ENCODE measurements around the gene DGKB. TPM values are rescaled to one million over a fixed set of nuclear protein-coding genes. Genes with fewer than 3 reads are reported as not detected.
A peak's percentile ranks its signal among the peaks of the same experiment; 100 is the strongest.

Gene DGKB
- total and polyA plus RNA-seq, 9 donors = under 0.01 to 1.3 (median 0.28) TPM; not detected in 2

- H3K4me1 ChIP-seq (ENCODE audit: insufficient read depth) = no peaks in the 10 kb centered on the region
- no peak overlapping the region for H3K4me3 ChIP-seq
- H3K36me3 ChIP-seq = no peaks in the 10 kb centered on the region
- no peak for DNase-seq
- intact Hi-C loops (cut with DNase I) = no loop called here
- H3K9me3 ChIP-seq = no peaks in the 10 kb centered on the region
- no peak overlapping the region for H3K27ac ChIP-seq
- no peak for TF ChIP-seq EP300 (IDR thresholded peaks at IDR 0.05)
- no peak for TF ChIP-seq POLR2A (IDR thresholded peaks at IDR 0.05)
- TF ChIP-seq CTCF (IDR thresholded peaks at IDR 0.05) = no peak
- no peaks in the 10 kb centered on the region for H3K27me3 ChIP-seq
These were observed 135.8 kb downstream of the DGKB start for GRCh38 chr7:14766747-14767146.

GRCh38 chr7:14765731-14766130, 136.8 kb downstream of the DGKB start:
- no peaks in the 10 kb centered on the region for H3K36me3 ChIP-seq
- H3K27me3 ChIP-seq = no peaks in the 10 kb centered on the region
- H3K4me3 ChIP-seq = no peak overlapping the region
- 76 to 81% (median 77%) methylated on average over 2 of the region's 2 CpGs for WGBS, 3 donors
- TF ChIP-seq POLR2A (IDR thresholded peaks at IDR 0.05) (no peak), EP300 (IDR thresholded peaks at IDR 0.05) (no peak)
- H3K4me1 ChIP-seq (ENCODE audit: insufficient read depth) = no peaks in the 10 kb centered on the region
- DNase-seq = no peak
- H3K27ac ChIP-seq = no peak overlapping the region
- intact Hi-C loops (cut with DNase I) = no loop called here
- H3K9me3 ChIP-seq = no peaks in the 10 kb centered on the region

GRCh38 chr7:14762561-14762960, 140.0 kb downstream of the DGKB start:
- H3K4me1 ChIP-seq (ENCODE audit: insufficient read depth) = no peaks in the 10 kb centered on the region
- intact Hi-C loops (cut with DNase I) = no loop called here
- H3K4me3 ChIP-seq = no peak overlapping the region
- H3K27ac ChIP-seq = no peak overlapping the region
- no peaks in the 10 kb centered on the region for H3K27me3 ChIP-seq
- no peaks in the 10 kb centered on the region for H3K9me3 ChIP-seq
- DNase-seq = no peak
- 33 to 73% (median 39%) methylated on average over 1 of the region's 1 CpG for WGBS, 3 donors
- TF ChIP-seq POLR2A (IDR thresholded peaks at IDR 0.05) (no peak), CTCF (IDR thresholded peaks at IDR 0.05) (no peak), EP300 (IDR thresholded peaks at IDR 0.05) (no peak)
- no peaks in the 10 kb centered on the region for H3K36me3 ChIP-seq

- H3K9me3 ChIP-seq = no peaks in the 10 kb centered on the region
- DNase-seq = peak in 1 of 5 donors; percentile 21
- no peak overlapping the region for H3K4me3 ChIP-seq
- H3K4me1 ChIP-seq (ENCODE audit: insufficient read depth) = no peaks in the 10 kb centered on the region
- H3K27ac ChIP-seq = no peak overlapping the region
- H3K36me3 ChIP-seq = no peaks in the 10 kb centered on the region
- H3K27me3 ChIP-seq = no peaks in the 10 kb centered on the region
- TF ChIP-seq EP300 (IDR thresholded peaks at IDR 0.05) (no peak), POLR2A (IDR thresholded peaks at IDR 0.05) (no peak), CTCF (IDR thresholded peaks at IDR 0.05) (no peak)
- intact Hi-C loops (cut with DNase I) = no loop called here
- WGBS, 3 donors = 33 to 39% (median 37%) methylated on average over 4 of the region's 4 CpGs
These were observed 140.8 kb downstream of the DGKB start for GRCh38 chr7:14761510-14762296.

- Histone ChIP-seq H3K4me1 (ENCODE audit: insufficient read depth) (no peaks in the 10 kb centered on the region), H3K4me3 (no peak overlapping the region), H3K27ac (no peak overlapping the region), H3K9me3 (no peaks in the 10 kb centered on the region), H3K27me3 (no peaks in the 10 kb centered on the region), H3K36me3 (no peaks in the 10 kb centered on the region)
- TF ChIP-seq POLR2A (IDR thresholded peaks at IDR 0.05) (no peak), CTCF (IDR thresholded peaks at IDR 0.05) (no peak), EP300 (IDR thresholded peaks at IDR 0.05) (no peak)
- no peak for DNase-seq
- WGBS, 3 donors = 41 to 58% (median 49%) methylated on average over 3 of the region's 3 CpGs
- intact Hi-C loops (cut with DNase I) = no loop called here
These were observed 141.6 kb downstream of the DGKB start for GRCh38 chr7:14760730-14761478.

Measured in ovary (tissue), 9 donors.